SJSA1 (cell line): ENCODE measurements around the gene LPCAT1. TPM values are rescaled to one million over a fixed set of nuclear protein-coding genes. Genes with fewer than 3 reads are reported as not detected.
A peak's percentile ranks its signal among the peaks of the same experiment; 100 is the strongest.

Source experiments
- DNase-seq, 2 experiments: peaks; one replicate each; pipeline ENCODE4 v3.0.0-alpha.2; 2015 to 2020; ENCODE audit warnings: low spot score in 2 of 2, low read depth in 1 of 2
- H3K27ac ChIP-seq: fragments of 250-450 bp; sonication (Bioruptor Pico); 2 replicates; pipeline ENCODE4 v1.5.1; 2020; ENCODE audit warnings: mild to moderate bottlenecking, moderate library complexity
- H3K27me3 ChIP-seq: fragments of 250-450 bp; sonication (Bioruptor Pico); replicated peaks from 2 replicates; pipeline ENCODE4 v1.5.1; 2020; ENCODE audit warnings: mild to moderate bottlenecking, moderate library complexity
- H3K36me3 ChIP-seq: fragments of 250-450 bp; sonication (Bioruptor Pico); 2 replicates; pipeline ENCODE4 v1.5.1; 2020; ENCODE audit warnings: mild to moderate bottlenecking
- H3K4me1 ChIP-seq: fragments of 250-450 bp; sonication (Bioruptor Pico); replicated peaks from 2 replicates; pipeline ENCODE4 v1.6.1; 2021; ENCODE audit warnings: mild to moderate bottlenecking
- H3K4me3 ChIP-seq: fragments of 250-450 bp; sonication (Bioruptor Pico); 2 replicates; pipeline ENCODE4 v1.5.1; 2020; ENCODE audit warnings: mild to moderate bottlenecking
- H3K9me3 ChIP-seq: fragments of 250-450 bp; sonication (Bioruptor Pico); replicated peaks from 2 replicates; pipeline ENCODE4 v1.5.1; 2020; ENCODE audit warnings: mild to moderate bottlenecking
- total RNA-seq: library from RNA; depleted of rRNA; stranded (reverse); fragments of >200 nt; shearing (Covaris generic); gene quantifications from 2 replicates; pipeline ENCODE4 v1.2.3, GENCODE V29; 2014

LPCAT1 gene
- total RNA-seq, 1 experiment from 2014 or later = 28.2 TPM

- Histone ChIP-seq H3K27ac (no peak overlapping the region), H3K27me3 (peaks cover 67% of the 10 kb centered on the region), H3K9me3 (no peaks in the 10 kb centered on the region)
These were observed 26.7 kb upstream of the LPCAT1 start for GRCh38 chr5:1550287-1551076.

GRCh38 chr5:1549475-1550030, 25.8 kb upstream of the LPCAT1 start:
- Histone ChIP-seq H3K9me3 (no peaks in the 10 kb centered on the region), H3K4me1 (no peaks in the 10 kb centered on the region), H3K4me3 (no peak overlapping the region), H3K27me3 (peaks cover 58% of the 10 kb centered on the region), H3K27ac (no peak overlapping the region), H3K36me3 (no peaks in the 10 kb centered on the region)
- DNase-seq = no peak

More at GRCh38 chr5:1550287-1551076, 26.7 kb upstream of the LPCAT1 start:
- H3K4me1 ChIP-seq = peaks cover 7% of the 10 kb centered on the region
- peak in 1 of 2 experiments; percentile 44 for DNase-seq
- no peaks in the 10 kb centered on the region for H3K36me3 ChIP-seq
- no peak overlapping the region for H3K4me3 ChIP-seq

GRCh38 chr5:1548702-1549474, 25.1 kb upstream of the LPCAT1 start:
- Histone ChIP-seq H3K9me3 (no peaks in the 10 kb centered on the region), H3K4me3 (no peak overlapping the region), H3K4me1 (no peaks in the 10 kb centered on the region), H3K27ac (no peak overlapping the region), H3K27me3 (peaks cover 53% of the 10 kb centered on the region), H3K36me3 (no peaks in the 10 kb centered on the region)
- peak in 1 of 2 experiments; percentile 43 for DNase-seq

- Histone ChIP-seq H3K4me3 (no peak overlapping the region), H3K27ac (no peak overlapping the region), H3K4me1 (no peaks in the 10 kb centered on the region), H3K27me3 (peaks cover 43% of the 10 kb centered on the region), H3K9me3 (no peaks in the 10 kb centered on the region), H3K36me3 (no peaks in the 10 kb centered on the region)
- DNase-seq = no peak
These were observed 23.9 kb upstream of the LPCAT1 start for GRCh38 chr5:1547655-1548054.

GRCh38 chr5:1547236-1547635, 23.5 kb upstream of the LPCAT1 start:
- Histone ChIP-seq H3K4me3 (no peak overlapping the region), H3K4me1 (no peaks in the 10 kb centered on the region), H3K9me3 (no peaks in the 10 kb centered on the region), H3K27me3 (peaks cover 39% of the 10 kb centered on the region), H3K27ac (no peak overlapping the region), H3K36me3 (no peaks in the 10 kb centered on the region)
- DNase-seq = no peak

- peak in 1 of 2 experiments; percentile 54 for DNase-seq
These were observed 22.8 kb upstream of the LPCAT1 start for GRCh38 chr5:1546556-1546955.

GRCh38 chr5:1545805-1546355, 22.1 kb upstream of the LPCAT1 start:
- Histone ChIP-seq H3K4me1 (no peaks in the 10 kb centered on the region), H3K9me3 (no peaks in the 10 kb centered on the region), H3K27me3 (peaks cover 28% of the 10 kb centered on the region), H3K4me3 (no peak overlapping the region), H3K36me3 (no peaks in the 10 kb centered on the region), H3K27ac (no peak overlapping the region)
- peak in 1 of 2 experiments; percentile 33 for DNase-seq

More at GRCh38 chr5:1546556-1546955, 22.8 kb upstream of the LPCAT1 start:
- Histone ChIP-seq H3K4me3 (no peak overlapping the region), H3K36me3 (no peaks in the 10 kb centered on the region), H3K9me3 (no peaks in the 10 kb centered on the region), H3K27ac (no peak overlapping the region), H3K27me3 (peaks cover 34% of the 10 kb centered on the region), H3K4me1 (no peaks in the 10 kb centered on the region)

- Histone ChIP-seq H3K27ac (no peak overlapping the region), H3K9me3 (no peaks in the 10 kb centered on the region), H3K4me1 (no peaks in the 10 kb centered on the region), H3K4me3 (no peak overlapping the region), H3K36me3 (no peaks in the 10 kb centered on the region), H3K27me3 (peaks cover 26% of the 10 kb centered on the region)
- peak in 1 of 2 experiments; percentile 28 for DNase-seq
These were observed 21.5 kb upstream of the LPCAT1 start for GRCh38 chr5:1545126-1545804.

GRCh38 chr5:1544294-1544961, 20.7 kb upstream of the LPCAT1 start:
- peaks cover 18% of the 10 kb centered on the region for H3K27me3 ChIP-seq
- H3K4me1 ChIP-seq = no peaks in the 10 kb centered on the region
- H3K4me3 ChIP-seq = no peak overlapping the region
- no peaks in the 10 kb centered on the region for H3K9me3 ChIP-seq
- H3K36me3 ChIP-seq = no peaks in the 10 kb centered on the region
- DNase-seq = peak in 1 of 2 experiments; percentile 43
- no peak overlapping the region for H3K27ac ChIP-seq

- H3K27me3 ChIP-seq = peaks cover 11% of the 10 kb centered on the region; the same call in 1 of the 2 replicates
- peak in 1 of 2 experiments; percentile 44 for DNase-seq
- no peaks in the 10 kb centered on the region for H3K36me3 ChIP-seq
These were observed 19.9 kb upstream of the LPCAT1 start for GRCh38 chr5:1543398-1544293.

GRCh38 chr5:1542781-1543180, 19.0 kb upstream of the LPCAT1 start:
- Histone ChIP-seq H3K27ac (no peak overlapping the region), H3K36me3 (no peaks in the 10 kb centered on the region), H3K9me3 (no peaks in the 10 kb centered on the region), H3K4me3 (no peak overlapping the region), H3K4me1 (no peaks in the 10 kb centered on the region), H3K27me3 (peaks cover 4% of the 10 kb centered on the region; the same call in 1 of the 2 replicates)
- peak in 1 of 2 experiments; percentile 21 for DNase-seq

More at GRCh38 chr5:1543398-1544293, 19.9 kb upstream of the LPCAT1 start:
- Histone ChIP-seq H3K4me1 (no peaks in the 10 kb centered on the region), H3K27ac (no peak overlapping the region), H3K9me3 (no peaks in the 10 kb centered on the region), H3K4me3 (no peak overlapping the region)
